Fibroblast of gingiva (primary cell): ENCODE data around the gene GRIN2A.

ENCODE experiments used
- DNase-seq: peaks from one replicate; pipeline ENCODE4 v3.0.0-alpha.2; 2011; ENCODE audit warnings: low read depth

GRIN2A gene

GRCh38 chr16:9766891-9767290 lies 415.3 kb downstream of the GRIN2A start:
- no peak for DNase-seq

GRCh38 chr16:9763505-9763904 lies 418.7 kb downstream of the GRIN2A start:
- DNase-seq: no peak

- no peak for DNase-seq
Observed at GRCh38 chr16:9761870-9762269, 420.4 kb downstream of the GRIN2A start.

- DNase-seq: no peak
Observed at GRCh38 chr16:9757687-9758086, 424.5 kb downstream of the GRIN2A start.

GRCh38 chr16:9756434-9756833 lies 425.8 kb downstream of the GRIN2A start:
- DNase-seq: no peak

GRCh38 chr16:9755081-9755480 lies 427.1 kb downstream of the GRIN2A start:
- DNase-seq: no peak

GRCh38 chr16:9741776-9742175 lies 440.5 kb downstream of the GRIN2A start:
- DNase-seq: no peak

- no peak for DNase-seq
Observed at GRCh38 chr16:9739301-9739700, 442.9 kb downstream of the GRIN2A start.

GRCh38 chr16:9738690-9739089 lies 443.5 kb downstream of the GRIN2A start:
- no peak for DNase-seq

- no peak for DNase-seq
Observed at GRCh38 chr16:9736547-9736946, 445.7 kb downstream of the GRIN2A start.

GRCh38 chr16:9723136-9723535 lies 459.1 kb downstream of the GRIN2A start:
- DNase-seq: no peak

- no peak for DNase-seq
Observed at GRCh38 chr16:9713907-9714306, 468.3 kb downstream of the GRIN2A start.

- no peak for DNase-seq
Observed at GRCh38 chr16:9713156-9713555, 469.1 kb downstream of the GRIN2A start.

- DNase-seq: no peak
Observed at GRCh38 chr16:9708972-9709620, 473.1 kb downstream of the GRIN2A start.

- DNase-seq: no peak
Observed at GRCh38 chr16:9706217-9706836, 475.9 kb downstream of the GRIN2A start.

GRCh38 chr16:9703731-9704130 lies 478.5 kb downstream of the GRIN2A start:
- no peak for DNase-seq
